HG02759 (cell line): ENCODE results near the gene ELOB.

Experiments
- ATAC-seq: cut with Tn5 transposase; IDR thresholded peaks from one replicate; pipeline ENCODE4 v1.9.1; 2021; ENCODE audit warnings: mild to moderate bottlenecking, moderate library complexity; ENCODE audit not compliant: unreplicated experiment

ELOB gene

DNA sequence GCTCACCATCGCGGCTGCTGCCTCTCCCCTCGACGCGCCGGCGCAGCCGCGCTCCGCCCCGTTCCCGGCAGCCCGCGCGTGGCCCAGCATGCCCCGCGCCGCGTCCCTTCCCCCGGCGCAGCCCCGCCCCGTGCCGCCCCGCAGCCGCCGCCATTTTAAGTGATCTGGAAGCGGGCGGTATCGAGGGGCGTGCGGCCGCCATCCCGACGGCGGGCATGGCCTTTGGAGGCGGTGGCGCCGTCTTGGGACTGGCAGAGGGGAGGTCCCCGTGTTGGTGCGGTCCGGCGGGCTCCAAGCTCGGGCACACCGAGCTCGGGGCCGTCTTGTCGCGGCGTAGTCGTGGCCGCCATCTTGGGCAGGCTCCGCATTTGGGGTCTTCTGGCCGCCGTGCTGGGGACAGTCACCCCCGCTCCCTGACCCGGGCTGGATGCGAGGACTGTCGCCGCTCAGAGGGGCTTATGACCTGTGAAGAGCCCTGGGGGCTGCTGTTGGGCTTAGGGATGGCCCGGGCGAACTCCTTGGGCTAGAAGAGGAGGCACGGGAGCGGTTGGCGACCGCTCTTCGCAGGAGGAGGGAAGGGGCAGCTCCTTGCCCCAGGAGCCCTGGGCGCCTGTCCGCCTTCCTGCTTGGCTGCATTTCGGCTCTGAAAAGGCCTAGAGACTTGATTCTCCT is at the start of gene ELOB:
Gene ELOB, minus strand, starts transcription at position 50 of the 672 bp plus-strand sequence. Its CDS starts 41 bp downstream, at position 9.
- ATAC-seq = peak; percentile 83

DNA sequence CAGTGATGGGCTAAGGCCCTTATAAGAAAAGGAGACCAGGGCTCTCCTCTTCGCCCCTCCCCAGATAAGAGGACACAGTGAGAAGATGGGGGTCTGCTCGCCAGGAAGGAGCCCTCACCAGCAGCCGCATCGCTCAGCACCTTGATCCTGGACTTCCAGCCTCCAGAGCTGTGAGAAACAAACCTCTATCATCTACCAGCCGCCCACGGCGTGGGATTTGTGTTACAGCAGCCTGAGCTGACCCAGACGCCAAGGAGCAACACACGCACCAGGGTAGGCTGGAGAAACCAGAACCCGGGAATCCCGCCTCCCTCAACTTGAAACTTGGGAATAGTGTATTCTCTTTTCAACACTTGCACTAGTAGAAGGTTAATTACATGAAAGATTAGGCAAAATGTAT is 48.8 kb upstream of the ELOB start:
- no peak for ATAC-seq

DNA sequence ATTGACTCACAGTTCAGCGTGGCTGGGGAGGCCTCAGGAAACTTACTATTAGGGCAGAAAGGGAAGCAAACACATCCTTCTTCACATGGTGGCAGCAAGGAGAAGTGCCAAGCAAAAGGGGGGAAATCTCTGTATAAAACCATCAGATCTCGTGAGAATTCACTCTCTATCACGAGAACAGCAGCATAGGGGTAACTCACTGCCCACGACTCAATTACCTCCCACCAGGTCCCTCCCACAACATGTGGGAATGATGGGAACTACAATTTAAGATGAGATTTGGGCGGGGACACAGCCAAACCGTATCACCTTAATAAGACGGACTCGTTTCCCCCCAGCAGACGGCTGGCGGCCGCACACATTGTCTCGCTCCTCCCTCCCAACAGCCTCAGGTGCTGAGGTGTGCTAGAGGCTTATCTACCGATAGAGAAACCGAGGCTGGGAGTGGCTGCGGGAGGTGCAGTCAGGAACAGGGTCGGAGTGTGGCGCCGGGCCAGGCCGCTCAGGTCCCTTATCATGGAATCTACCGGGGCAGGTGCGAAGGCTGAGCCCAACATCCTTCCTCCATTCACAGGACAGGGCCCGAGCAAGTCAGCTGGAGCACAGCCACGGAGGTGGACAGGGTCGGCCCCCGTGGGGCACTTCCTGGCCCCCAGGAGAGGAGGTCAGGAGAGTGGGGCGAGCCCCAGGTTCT is 48.1 kb upstream of the ELOB start:
- no peak for ATAC-seq

DNA sequence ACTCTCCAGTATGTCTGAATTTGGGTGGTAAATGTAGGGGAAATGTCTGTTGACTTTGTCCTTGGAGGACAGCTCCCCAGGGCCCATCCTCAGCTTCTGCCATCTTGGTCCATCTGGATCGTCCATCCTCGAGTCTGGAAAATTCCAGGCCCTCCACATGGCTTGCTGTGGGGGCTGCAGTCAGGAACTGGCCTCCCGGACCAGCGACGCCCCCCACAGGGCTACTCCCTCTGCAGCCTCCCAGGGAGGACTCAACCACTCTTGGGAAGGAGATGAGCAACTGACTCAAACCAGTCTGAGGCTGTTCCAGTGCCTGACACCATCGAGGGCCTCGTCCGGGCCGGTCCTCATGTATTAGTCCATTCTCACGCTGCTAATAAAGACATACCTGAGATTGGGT is 47.5 kb upstream of the ELOB start:
- no peak for ATAC-seq

DNA sequence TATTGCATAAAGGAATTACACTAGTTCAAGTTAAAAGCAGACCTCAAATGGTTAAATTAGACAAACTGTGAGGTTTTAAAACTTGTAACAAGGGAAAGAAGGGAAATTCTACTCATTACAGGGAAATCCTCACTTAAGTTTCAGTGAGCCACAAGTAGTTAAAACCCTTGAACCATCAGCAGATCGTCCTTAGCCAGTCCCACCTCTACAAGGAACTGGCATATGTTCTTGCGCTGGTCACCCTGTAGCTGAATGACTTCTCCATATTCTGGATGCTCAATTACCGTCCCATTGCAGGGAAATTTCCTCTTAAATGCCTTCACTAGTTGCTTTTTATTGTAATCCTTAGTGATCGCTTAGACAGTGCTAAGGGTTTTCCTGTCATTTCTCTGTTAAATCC is 45.4 kb upstream of the ELOB start:
- no peak for ATAC-seq

GRCh38 chr16:2822158-2822495 is 45.0 kb upstream of the ELOB start:
- ATAC-seq = no peak

- ATAC-seq = no peak
Observed at GRCh38 chr16:2821487-2822157, 44.5 kb upstream of the ELOB start.

GRCh38 chr16:2820836-2821486 is 43.9 kb upstream of the ELOB start:
- no peak for ATAC-seq

GRCh38 chr16:2819939-2820835 is 43.1 kb upstream of the ELOB start:
- ATAC-seq = no peak

DNA sequence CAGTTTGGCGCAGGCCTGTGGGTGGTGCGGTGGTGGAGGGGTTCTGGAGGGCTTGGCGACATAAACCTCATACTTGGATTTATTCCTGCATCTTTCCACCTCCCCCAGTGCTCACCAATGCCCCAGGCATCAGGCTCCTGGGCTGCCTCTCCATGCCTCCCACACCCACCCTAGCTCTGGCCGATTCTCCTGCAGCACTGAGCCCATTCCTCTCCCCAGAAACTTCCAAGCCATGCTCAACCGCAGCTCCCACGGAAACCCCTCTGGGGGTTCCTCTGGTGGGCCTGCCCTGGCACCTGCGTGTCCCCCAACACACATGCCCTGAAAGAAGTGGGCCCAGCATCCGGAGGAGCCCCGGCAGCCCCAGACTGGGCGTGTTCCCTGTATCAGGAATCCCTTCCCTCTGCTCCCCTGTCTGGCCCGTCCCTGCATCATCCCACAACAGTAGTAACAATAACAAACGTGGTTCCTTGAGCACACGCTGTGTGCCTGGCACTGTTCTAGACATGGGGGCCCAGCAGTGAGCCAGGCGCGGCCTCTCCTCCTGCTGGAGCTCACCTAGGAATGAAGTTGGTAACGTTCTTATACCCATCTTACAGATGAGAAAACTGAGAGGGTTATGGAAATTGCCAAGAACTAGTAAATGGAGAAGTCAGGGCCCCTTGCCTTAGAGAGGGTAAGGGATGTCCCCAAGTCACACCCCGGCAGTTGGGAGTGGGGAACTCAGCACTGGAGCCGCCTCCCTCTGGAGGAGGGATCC is 42.3 kb upstream of the ELOB start:
- ATAC-seq = no peak

GRCh38 chr16:2818272-2818876 is 41.3 kb upstream of the ELOB start:
- ATAC-seq = no peak

DNA sequence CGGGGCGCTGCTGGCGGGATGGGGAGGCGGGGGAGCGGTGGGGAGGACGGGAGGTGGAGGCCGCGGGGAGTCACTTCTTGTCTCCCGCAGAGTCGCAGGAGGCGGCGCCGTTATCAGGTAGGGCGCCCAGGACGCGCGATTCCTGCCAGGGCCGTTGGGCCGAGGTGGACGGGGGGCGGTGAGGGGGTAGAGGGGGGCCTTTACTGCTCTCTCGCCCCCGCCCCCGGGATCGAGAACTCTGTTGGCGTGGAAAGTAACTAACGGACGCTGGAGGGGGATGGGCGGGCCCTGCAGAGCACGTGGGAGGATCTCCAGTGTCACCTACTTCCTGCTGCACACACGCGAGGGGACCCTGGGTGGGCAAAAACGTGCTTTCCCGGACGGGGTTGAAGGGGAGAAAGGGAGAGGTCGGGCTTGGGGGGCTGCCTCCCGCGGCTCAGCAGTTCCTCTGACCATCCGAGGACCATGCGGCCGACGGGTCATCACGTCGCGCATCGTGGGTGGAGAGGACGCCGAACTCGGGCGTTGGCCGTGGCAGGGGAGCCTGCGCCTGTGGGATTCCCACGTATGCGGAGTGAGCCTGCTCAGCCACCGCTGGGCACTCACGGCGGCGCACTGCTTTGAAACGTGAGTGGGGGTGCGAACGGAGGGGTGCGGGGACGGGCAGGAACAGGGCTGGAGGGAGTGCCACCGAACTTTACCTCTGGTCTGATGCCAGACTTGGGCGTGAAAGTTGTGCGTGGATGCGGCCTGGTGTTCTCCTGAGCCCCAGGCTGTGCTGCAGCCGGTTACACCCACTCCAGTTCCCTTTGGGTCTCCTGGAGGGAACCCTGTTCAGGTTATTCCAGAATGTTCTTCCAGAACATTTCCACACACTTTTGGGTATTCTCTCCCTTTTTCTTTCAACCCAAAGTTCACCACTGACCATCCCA is 40.5 kb upstream of the ELOB start:
- no peak for ATAC-seq

- no peak for ATAC-seq
Observed at GRCh38 chr16:2816751-2817339, 39.8 kb upstream of the ELOB start, which contains the start of gene PRSS21. PRSS21 (plus strand) TSS chr16:2817237; CDS start chr16:2817269, 32 bp downstream.

GRCh38 chr16:2815299-2815771 is 38.3 kb upstream of the ELOB start:
- no peak for ATAC-seq

GRCh38 chr16:2814551-2815298 is 37.6 kb upstream of the ELOB start:
- no peak for ATAC-seq

DNA sequence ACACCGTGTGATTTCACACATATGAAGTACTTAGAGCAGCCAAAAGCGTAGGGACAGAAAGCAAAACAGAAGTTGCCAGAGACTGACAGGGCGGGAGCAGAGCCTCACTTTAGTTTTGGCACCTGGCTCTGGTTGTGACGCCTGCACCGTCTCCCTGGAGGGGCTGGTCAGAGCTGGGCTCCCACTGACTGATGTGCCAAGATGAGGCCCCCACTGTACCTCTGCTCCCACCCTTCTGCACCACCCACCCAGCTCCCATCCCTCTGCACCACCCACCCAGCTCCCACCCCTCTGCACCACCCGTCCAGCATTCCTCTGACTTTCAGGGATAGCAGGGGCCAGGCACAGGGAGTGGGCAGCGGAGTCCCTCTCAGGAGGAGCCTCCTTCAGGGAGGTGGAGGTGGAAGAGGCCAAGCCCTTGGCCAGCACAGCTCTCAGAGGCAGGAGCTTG is 36.7 kb upstream of the ELOB start:
- no peak for ATAC-seq
